ENCODE results near the gene TOMM34.

The TOMM34 gene

DNA sequence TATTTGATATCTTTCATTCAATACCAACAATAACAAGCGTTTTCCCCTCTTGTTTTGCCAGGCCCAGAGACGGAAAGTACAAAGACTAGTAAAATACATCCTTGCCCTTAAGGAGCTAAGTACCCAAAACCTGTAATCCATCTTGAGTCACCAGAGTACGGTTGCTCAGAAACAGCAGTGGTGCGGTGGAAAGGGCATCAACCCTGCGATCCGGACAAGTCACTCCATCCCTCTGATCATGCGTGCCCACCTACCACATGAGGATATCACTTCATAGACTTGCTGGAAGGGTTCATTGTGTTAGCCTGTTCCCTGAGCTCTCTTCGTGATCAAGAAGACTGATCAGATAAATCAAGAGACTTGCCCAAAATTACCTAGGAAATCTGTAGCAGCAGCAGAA lies 1.9 kb downstream of the TOMM34 start:
- TF ChIP-seq EZH2phosphoT487 (IDR thresholded peaks at IDR 0.05; ENCODE audit: borderline replicate concordance), result no peak
- TF ChIP-seq, protein P1, sequence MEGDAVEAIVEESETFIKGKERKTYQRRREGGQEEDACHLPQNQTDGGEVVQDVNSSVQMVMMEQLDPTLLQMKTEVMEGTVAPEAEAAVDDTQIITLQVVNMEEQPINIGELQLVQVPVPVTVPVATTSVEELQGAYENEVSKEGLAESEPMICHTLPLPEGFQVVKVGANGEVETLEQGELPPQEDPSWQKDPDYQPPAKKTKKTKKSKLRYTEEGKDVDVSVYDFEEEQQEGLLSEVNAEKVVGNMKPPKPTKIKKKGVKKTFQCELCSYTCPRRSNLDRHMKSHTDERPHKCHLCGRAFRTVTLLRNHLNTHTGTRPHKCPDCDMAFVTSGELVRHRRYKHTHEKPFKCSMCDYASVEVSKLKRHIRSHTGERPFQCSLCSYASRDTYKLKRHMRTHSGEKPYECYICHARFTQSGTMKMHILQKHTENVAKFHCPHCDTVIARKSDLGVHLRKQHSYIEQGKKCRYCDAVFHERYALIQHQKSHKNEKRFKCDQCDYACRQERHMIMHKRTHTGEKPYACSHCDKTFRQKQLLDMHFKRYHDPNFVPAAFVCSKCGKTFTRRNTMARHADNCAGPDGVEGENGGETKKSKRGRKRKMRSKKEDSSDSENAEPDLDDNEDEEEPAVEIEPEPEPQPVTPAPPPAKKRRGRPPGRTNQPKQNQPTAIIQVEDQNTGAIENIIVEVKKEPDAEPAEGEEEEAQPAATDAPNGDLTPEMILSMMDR (conservative IDR thresholded peaks at IDR 0.05; ENCODE audit: low read length), result no peak
- Histone ChIP-seq H3K4me3 (ENCODE audit: low read length, poor library complexity, severe bottlenecking) (peak overlapping the region; percentile 88), H3K79me2 (ENCODE audit: insufficient read depth, low read length) (peaks cover 48% of the 10 kb centered on the region)

DNA sequence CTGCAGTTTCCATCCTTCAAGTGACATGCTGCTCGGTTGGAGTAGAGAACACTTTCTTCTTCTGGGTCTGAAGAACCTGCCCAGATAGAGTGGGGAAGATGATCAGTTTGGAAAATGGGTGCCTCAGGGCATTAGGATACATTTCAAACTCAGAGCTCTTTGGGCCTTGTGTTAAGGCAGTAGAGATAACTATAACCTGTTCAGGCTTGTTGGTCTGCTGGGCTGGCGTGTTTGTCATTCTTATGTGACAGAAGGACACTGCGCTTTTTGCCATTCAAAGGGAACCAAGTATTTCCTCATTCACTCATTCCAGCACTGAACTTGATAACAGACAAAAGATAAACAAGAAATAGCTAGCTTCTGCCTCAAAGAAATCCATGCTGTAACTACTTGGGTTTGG lies 3.8 kb downstream of the TOMM34 start:
- TF ChIP-seq, protein P1 (conservative IDR thresholded peaks at IDR 0.05; ENCODE audit: low read length), result no peak
- TF ChIP-seq EZH2phosphoT487 (IDR thresholded peaks at IDR 0.05; ENCODE audit: borderline replicate concordance), result no peak
- peaks cover 20% of the 10 kb centered on the region for H4K20me1 ChIP-seq (ENCODE audit: insufficient read depth, low read length, poor library complexity, severe bottlenecking)
- no peaks in the 10 kb centered on the region for H3K9me3 ChIP-seq (ENCODE audit: insufficient read depth, low read depth, low read length)
- H3K4me1 ChIP-seq (ENCODE audit: insufficient read depth, low read length, poor library complexity, severe bottlenecking), result peaks cover 39% of the 10 kb centered on the region
- H3K4me3 ChIP-seq (ENCODE audit: low read length, poor library complexity, severe bottlenecking), result no peak overlapping the region
- H3K9ac ChIP-seq (ENCODE audit: low read depth, low read length, poor library complexity, severe bottlenecking), result no peak overlapping the region
- no peak overlapping the region for H2AFZ ChIP-seq (ENCODE audit: low read length)
- H3K79me2 ChIP-seq (ENCODE audit: insufficient read depth, low read length), result peaks cover 48% of the 10 kb centered on the region
- peak overlapping the region; percentile 88 for H3K4me2 ChIP-seq (ENCODE audit: low read depth, low read length, poor library complexity, severe bottlenecking)
- H3K36me3 ChIP-seq (ENCODE audit: insufficient read depth, low read length), result peaks cover 52% of the 10 kb centered on the region
- no peaks in the 10 kb centered on the region for H3K9me2 ChIP-seq (replicated peaks; ENCODE audit: low read depth, low read length)
- no peaks in the 10 kb centered on the region for H3K27me3 ChIP-seq (ENCODE audit: insufficient read depth, low read length, poor library complexity, severe bottlenecking)
- no peaks in the 10 kb centered on the region for H3F3A ChIP-seq (ENCODE audit: low read depth)

More for the DNA sequence above, 1.9 kb downstream of the TOMM34 start:
- Histone ChIP-seq H3K9me3 (ENCODE audit: insufficient read depth, low read depth, low read length) (no peaks in the 10 kb centered on the region), H3K9ac (ENCODE audit: low read depth, low read length, poor library complexity, severe bottlenecking) (peak overlapping the region; percentile 83), H3K9me2 (replicated peaks; ENCODE audit: low read depth, low read length) (no peaks in the 10 kb centered on the region), H2AFZ (ENCODE audit: low read length) (no peak overlapping the region), H4K20me1 (ENCODE audit: insufficient read depth, low read length, poor library complexity, severe bottlenecking) (peaks cover 16% of the 10 kb centered on the region), H3K4me1 (ENCODE audit: insufficient read depth, low read length, poor library complexity, severe bottlenecking) (peaks cover 45% of the 10 kb centered on the region), H3K4me2 (ENCODE audit: low read depth, low read length, poor library complexity, severe bottlenecking) (peak overlapping the region; percentile 88), H3F3A (ENCODE audit: low read depth) (no peaks in the 10 kb centered on the region), H3K27me3 (ENCODE audit: insufficient read depth, low read length, poor library complexity, severe bottlenecking) (no peaks in the 10 kb centered on the region), H3K36me3 (ENCODE audit: insufficient read depth, low read length) (peaks cover 33% of the 10 kb centered on the region)

DNA sequence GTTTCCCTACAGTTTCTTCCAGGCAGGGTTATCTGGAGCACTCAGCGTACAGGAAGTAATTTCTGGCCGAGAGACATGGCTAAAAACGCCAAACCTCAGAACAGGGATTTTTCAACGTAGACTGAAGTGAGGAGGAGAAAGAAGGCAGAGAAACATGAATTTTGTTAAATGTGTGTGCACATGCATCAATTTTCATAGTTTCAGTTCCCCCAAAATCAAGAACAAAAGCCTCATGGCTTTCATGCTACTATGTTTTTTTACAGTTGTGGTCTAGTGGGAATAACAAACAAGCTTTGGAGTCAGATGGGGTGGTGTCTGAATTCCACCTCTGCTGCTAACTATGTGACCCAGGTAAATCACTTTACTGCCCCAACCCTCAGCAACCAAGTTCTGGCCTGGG lies 4.9 kb downstream of the TOMM34 start:
- H3K4me3 ChIP-seq (ENCODE audit: low read length, poor library complexity, severe bottlenecking), result no peak overlapping the region
- no peaks in the 10 kb centered on the region for H3K9me2 ChIP-seq (replicated peaks; ENCODE audit: low read depth, low read length)
- no peaks in the 10 kb centered on the region for H3K9me3 ChIP-seq (ENCODE audit: insufficient read depth, low read depth, low read length)
- no peak overlapping the region for H2AFZ ChIP-seq (ENCODE audit: low read length)
- no peak for TF ChIP-seq EZH2phosphoT487 (IDR thresholded peaks at IDR 0.05; ENCODE audit: borderline replicate concordance)
- TF ChIP-seq, protein P1 (conservative IDR thresholded peaks at IDR 0.05; ENCODE audit: low read length), result no peak
- peaks cover 48% of the 10 kb centered on the region for H3K79me2 ChIP-seq (ENCODE audit: insufficient read depth, low read length)
- peaks cover 28% of the 10 kb centered on the region for H3K4me1 ChIP-seq (ENCODE audit: insufficient read depth, low read length, poor library complexity, severe bottlenecking)
- no peak overlapping the region for H3K9ac ChIP-seq (ENCODE audit: low read depth, low read length, poor library complexity, severe bottlenecking)
- peaks cover 63% of the 10 kb centered on the region for H3K36me3 ChIP-seq (ENCODE audit: insufficient read depth, low read length)
- peaks cover 20% of the 10 kb centered on the region for H4K20me1 ChIP-seq (ENCODE audit: insufficient read depth, low read length, poor library complexity, severe bottlenecking)
- no peaks in the 10 kb centered on the region for H3F3A ChIP-seq (ENCODE audit: low read depth)
- no peak overlapping the region for H3K4me2 ChIP-seq (ENCODE audit: low read depth, low read length, poor library complexity, severe bottlenecking)
- H3K27me3 ChIP-seq (ENCODE audit: insufficient read depth, low read length, poor library complexity, severe bottlenecking), result no peaks in the 10 kb centered on the region

All from Loucy (cell line).